GM12875 (cell line): ENCODE measurements around the gene FLCN.
"Not testable (repeated sequence)": the region's sequence is repeated elsewhere in the genome, so short reads cannot be mapped to it uniquely, and the experiment has no call there.

Source experiments
- H3K4me3 ChIP-seq: one replicate; pipeline ENCODE4 v1.5.1; 2011; ENCODE audit warnings: low read depth, low read length, control low read depth
- TF ChIP-seq, protein P1 (sequence below): IDR thresholded peaks from 2 replicates; pipeline ENCODE4 v1.5.1; 2011; ENCODE audit warnings: low read depth, mild to moderate bottlenecking, control low read depth, inconsistent platforms, low read length, moderate library complexity, borderline replicate concordance; ENCODE audit not compliant: insufficient read depth

The FLCN gene, protein sequence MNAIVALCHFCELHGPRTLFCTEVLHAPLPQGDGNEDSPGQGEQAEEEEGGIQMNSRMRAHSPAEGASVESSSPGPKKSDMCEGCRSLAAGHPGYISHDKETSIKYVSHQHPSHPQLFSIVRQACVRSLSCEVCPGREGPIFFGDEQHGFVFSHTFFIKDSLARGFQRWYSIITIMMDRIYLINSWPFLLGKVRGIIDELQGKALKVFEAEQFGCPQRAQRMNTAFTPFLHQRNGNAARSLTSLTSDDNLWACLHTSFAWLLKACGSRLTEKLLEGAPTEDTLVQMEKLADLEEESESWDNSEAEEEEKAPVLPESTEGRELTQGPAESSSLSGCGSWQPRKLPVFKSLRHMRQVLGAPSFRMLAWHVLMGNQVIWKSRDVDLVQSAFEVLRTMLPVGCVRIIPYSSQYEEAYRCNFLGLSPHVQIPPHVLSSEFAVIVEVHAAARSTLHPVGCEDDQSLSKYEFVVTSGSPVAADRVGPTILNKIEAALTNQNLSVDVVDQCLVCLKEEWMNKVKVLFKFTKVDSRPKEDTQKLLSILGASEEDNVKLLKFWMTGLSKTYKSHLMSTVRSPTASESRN

DNA sequence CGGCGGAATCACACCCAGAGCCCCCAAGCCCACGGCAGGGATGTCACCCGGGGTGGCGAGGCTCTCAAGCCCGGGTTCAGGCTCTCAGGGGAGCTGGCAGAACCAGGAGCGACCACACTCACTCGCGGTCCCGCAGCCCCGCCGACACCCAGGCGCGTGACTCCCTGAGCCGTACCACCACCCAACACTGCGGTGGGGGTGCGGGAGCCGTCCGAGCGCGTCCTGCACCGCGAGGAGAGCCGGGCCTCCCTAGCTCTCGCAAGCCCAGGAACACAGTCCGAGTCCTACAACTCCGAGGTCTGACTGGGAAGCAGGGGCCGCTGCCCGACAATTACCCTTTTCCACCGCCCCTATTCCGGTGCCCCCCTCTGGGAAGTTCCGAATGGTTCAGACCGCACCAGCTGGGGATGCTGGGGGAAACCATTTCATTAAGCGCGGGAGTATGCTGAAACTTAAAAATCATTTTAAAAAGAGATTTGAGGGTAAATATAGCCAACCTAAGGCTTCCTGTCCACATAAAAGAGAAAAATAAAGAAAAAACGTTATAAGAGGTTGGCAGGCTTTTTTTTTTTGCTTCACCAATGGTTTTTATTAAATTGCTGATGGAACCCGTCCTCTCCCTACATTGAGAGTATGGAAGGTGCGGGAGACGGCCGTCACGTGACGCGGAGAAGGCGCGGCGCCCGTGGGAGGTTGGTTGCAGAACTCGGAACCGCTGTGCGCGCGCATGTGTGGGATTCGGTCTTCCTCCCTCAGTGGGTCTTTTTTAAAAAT lies at the start of gene FLCN:
Gene FLCN (minus strand): TSS at position 143 of the 774 bp plus-strand sequence. CDS start 9,031 bp downstream, outside the sequence.
- TF ChIP-seq, protein P1, sequence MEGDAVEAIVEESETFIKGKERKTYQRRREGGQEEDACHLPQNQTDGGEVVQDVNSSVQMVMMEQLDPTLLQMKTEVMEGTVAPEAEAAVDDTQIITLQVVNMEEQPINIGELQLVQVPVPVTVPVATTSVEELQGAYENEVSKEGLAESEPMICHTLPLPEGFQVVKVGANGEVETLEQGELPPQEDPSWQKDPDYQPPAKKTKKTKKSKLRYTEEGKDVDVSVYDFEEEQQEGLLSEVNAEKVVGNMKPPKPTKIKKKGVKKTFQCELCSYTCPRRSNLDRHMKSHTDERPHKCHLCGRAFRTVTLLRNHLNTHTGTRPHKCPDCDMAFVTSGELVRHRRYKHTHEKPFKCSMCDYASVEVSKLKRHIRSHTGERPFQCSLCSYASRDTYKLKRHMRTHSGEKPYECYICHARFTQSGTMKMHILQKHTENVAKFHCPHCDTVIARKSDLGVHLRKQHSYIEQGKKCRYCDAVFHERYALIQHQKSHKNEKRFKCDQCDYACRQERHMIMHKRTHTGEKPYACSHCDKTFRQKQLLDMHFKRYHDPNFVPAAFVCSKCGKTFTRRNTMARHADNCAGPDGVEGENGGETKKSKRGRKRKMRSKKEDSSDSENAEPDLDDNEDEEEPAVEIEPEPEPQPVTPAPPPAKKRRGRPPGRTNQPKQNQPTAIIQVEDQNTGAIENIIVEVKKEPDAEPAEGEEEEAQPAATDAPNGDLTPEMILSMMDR: no peak
- peak within 1 kb of the TSS; percentile 85 for H3K4me3 ChIP-seq

DNA sequence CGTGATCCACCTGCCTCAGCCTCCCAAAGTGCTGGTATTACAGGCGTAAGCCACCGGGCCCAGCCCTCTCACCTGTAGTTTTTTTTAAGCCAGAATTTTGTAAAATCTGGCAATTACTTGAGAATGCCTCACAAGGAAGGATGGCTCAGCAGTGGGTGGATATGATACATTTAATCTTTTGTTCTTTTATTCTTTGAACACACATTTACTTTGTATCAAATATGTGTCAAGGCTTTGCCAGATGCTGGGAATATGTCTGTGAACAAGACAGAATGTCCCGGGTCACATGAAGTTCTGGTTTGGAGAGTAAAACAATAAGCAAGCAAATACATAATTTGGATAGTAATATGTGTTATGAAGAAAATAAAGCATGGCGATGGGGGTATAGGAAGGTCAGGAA lies 49.0 kb upstream of the FLCN start:
- H3K4me3 ChIP-seq: no peak overlapping the region
- TF ChIP-seq, protein P1: no peak

DNA sequence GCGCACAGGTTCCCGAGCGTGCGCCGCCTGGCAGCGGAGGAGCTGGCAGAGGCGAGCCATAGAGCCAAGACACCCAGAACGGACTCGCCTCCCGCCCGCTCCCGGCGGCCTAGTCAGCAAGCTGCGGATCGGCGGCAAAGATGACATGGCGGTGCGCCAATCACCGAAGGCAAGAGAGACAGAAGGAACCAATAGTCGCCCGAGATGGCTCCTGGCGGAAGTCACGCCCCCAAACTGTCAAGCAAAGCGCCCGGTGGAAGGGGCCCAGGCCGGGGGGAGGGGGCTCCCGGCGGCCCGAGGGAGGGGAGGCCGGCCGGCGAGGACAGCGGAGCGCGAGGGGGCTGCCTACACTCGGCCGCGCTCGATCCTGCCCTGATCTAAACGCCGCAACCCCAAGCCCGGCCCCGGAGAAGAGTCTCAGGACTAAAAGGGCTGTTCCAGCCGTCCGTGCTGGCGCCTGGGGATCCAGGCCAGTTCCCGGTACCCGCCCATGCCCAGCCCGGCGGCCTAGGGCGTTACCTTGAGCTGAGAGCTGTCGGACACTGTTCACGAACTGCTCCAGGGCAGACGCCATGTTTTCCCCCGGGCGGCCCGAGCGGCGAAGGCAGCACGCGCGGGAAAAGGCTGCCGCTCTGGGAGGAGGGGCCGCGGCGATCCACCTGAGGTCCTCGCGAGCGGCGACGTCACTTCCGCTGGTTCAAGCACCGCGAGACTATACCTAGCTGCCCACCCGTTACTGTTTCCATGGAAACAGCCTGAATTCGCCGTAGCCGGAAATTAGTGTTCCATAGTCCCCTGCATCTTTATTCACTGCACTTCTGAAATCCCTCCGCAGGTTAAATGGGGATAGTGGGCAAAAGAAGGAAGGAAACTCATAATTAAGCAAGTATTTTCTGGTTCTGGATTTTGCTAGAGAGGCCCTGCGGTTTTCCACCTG lies 43.9 kb upstream of the FLCN start, which contains the start of gene COPS3:
Gene COPS3 (minus strand): TSS at position 634 of the 937 bp plus-strand sequence. CDS start 60 bp downstream, at position 574.
- TF ChIP-seq, protein P1: no peak
- H3K4me3 ChIP-seq: peak within 1 kb of the TSS; percentile 88

DNA sequence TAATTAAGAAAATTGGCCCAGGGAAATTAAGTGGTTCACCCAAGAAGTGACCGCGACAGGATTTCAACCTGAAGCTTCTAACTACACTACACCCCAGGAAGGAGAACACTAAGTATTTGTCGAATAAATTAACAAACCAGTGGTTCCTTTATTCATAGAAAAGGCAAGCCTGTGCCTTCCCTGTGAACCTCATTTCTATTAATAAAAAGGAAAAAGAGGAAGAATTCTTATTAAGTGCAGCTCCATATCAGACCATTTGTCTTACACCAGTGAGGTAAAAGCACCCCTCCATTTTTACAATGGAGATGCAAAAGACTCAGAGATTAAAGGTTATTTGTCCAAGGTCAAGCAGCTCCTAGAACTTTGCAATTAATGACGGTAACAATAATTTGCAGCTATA lies 42.3 kb upstream of the FLCN start:
- TF ChIP-seq, protein P1: no peak
- no peak overlapping the region for H3K4me3 ChIP-seq

DNA sequence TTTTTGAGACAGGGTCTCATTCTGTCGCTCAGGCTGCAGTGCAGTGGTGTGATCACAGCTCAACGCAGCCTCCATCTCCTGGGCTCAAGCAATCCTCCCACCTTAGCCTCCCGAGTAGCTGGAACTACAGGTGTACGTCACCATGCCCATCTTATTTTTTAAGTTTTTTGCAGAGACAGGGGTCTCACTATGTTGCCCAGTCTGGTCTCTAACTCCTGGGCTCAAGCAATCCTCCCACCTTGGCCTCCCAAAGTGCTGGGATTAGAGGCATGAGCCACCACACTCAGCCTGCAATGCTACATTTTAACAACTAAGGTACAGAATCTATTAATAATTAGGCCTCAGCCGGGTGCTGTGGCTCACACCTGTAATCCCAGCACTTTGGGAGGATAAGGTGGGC lies 40.5 kb upstream of the FLCN start:
- not testable (repeated sequence) for H3K4me3 ChIP-seq

DNA sequence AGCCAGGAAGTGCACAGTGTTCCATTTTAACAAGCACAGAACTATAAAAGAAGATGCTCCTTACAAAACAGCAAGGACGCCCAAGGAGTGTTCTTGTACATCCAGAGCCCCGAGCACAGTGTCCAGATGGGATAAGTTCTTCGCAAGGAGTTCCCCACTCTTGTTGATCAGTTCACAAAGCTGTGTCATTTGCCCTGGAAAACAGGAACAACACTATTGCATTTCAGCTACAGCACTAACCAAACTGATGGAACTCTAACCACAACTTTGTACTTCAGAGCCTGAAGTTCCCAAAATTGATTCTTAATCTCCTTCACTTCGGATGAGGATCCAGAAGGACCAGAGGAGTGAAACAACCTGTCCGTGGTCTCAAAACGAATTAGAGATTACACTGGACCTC lies 39.0 kb upstream of the FLCN start:
- H3K4me3 ChIP-seq: no peak overlapping the region
- TF ChIP-seq, protein P1: no peak
